ENCODE measurements around the gene WRAP73. TPM values are rescaled to one million over a fixed set of nuclear protein-coding genes. Genes with fewer than 3 reads are reported as not detected.

WRAP73 gene
- total RNA-seq, 1 experiment from 2014 or later = 51.4 TPM

DNA sequence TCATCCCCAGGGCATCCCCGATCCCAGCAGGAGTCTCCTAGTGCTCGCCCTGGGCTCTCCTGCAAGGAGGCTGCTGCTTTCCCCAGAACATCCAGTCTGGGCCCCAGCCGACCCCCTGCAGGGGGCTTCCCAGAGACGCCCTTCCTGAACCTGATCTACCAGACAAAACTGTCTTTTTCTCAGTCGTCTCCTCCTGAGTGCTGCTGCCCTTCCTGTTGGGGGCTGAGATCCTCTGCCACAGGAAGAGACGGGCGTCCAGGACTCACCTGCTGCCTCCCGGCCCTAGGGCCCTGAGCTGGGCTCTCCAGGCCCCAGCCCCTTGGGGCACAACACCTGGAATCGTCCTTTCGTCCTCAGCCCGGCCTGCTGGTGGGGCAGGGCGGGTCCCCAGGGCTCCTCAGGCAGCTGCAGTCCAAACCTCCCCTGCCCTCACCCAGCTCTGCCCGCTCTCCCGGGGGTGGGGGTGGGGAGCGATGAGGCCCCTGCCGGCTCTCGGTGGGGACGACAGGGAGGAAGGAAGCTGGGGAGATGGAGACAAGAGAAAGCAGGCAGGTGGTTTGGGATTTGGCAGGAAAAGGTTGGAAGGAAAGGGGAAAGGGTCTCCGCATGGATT is 39.3 kb upstream of the WRAP73 start:
- RAD21 ChIA-PET (ENCODE audit: low non-redundant PET in 1 of 2, low total read pairs in 2 of 2, uncharacterized antibody in 2 of 2, unreplicated experiment in 2 of 2) = no interaction called here
- Histone ChIP-seq H3K36me3 (ENCODE audit: control insufficient read depth in 1 of 2, insufficient read depth in 2 of 2, low read length in 2 of 2) (no peaks in the 10 kb centered on the region), H3K9me2 (ENCODE audit: insufficient read depth) (no peaks in the 10 kb centered on the region), H3K9ac (ENCODE audit: low read length) (no peak overlapping the region), H3K4me2 (ENCODE audit: low read length) (no peak overlapping the region), H4K20me1 (ENCODE audit: insufficient read depth) (no peaks in the 10 kb centered on the region), H3K79me2 (ENCODE audit: insufficient read depth, low read length) (no peaks in the 10 kb centered on the region), H3K4me3 (replicated peaks in 1 of 2; ENCODE audit: low read depth in 1 of 2, low read length in 2 of 2) (no peak overlapping the region), H3K4me1 (ENCODE audit: control insufficient read depth in 1 of 2, insufficient read depth in 2 of 2, low read length in 2 of 2) (no peaks in the 10 kb centered on the region), H3K27me3 (ENCODE audit: insufficient read depth, low read length) (no peaks in the 10 kb centered on the region), H3K27ac (ENCODE audit: low read depth, low read length) (no peak overlapping the region), H2AFZ (ENCODE audit: low read depth, low read length, poor library complexity, severe bottlenecking) (no peak overlapping the region), H3K9me3 (ENCODE audit: control insufficient read depth in 1 of 2, insufficient read depth in 1 of 2, low read depth in 1 of 2, low read length in 2 of 2) (no peaks in the 10 kb centered on the region)
- POLR2A ChIA-PET = no interaction called here
- DNase-seq (ENCODE audit: low read depth, low spot score) = no peak
- BruUV-seq (replicated peaks) = no TSS peak
- TF ChIP-seq ZFX (IDR thresholded peaks at IDR 0.05) (no peak), ELF1 (IDR thresholded peaks at IDR 0.05; ENCODE audit: borderline replicate concordance, low read depth) (no peak), CBX3 (IDR thresholded peaks at IDR 0.05; ENCODE audit: low read depth) (no peak), SIN3A (IDR thresholded peaks at IDR 0.05; ENCODE audit: low read depth) (no peak), FOSL1 (IDR thresholded peaks at IDR 0.05; ENCODE audit: low read depth) (no peak), ZNF274 (IDR thresholded peaks at IDR 0.05; ENCODE audit: low read depth, low read length) (no peak), YY1 (IDR thresholded peaks at IDR 0.05; ENCODE audit: extremely low read depth, insufficient replicate concordance, low read depth, low read length) (no peak), JUND (IDR thresholded peaks at IDR 0.05) (no peak), MAX (IDR thresholded peaks at IDR 0.05) (no peak), SP1 (IDR thresholded peaks at IDR 0.05; ENCODE audit: low read depth) (no peak), EZH2phosphoT487 (IDR thresholded peaks at IDR 0.05; ENCODE audit: borderline replicate concordance) (no peak), EZH2 (IDR thresholded peaks at IDR 0.05) (no peak)
- TF ChIP-seq, protein P1, sequence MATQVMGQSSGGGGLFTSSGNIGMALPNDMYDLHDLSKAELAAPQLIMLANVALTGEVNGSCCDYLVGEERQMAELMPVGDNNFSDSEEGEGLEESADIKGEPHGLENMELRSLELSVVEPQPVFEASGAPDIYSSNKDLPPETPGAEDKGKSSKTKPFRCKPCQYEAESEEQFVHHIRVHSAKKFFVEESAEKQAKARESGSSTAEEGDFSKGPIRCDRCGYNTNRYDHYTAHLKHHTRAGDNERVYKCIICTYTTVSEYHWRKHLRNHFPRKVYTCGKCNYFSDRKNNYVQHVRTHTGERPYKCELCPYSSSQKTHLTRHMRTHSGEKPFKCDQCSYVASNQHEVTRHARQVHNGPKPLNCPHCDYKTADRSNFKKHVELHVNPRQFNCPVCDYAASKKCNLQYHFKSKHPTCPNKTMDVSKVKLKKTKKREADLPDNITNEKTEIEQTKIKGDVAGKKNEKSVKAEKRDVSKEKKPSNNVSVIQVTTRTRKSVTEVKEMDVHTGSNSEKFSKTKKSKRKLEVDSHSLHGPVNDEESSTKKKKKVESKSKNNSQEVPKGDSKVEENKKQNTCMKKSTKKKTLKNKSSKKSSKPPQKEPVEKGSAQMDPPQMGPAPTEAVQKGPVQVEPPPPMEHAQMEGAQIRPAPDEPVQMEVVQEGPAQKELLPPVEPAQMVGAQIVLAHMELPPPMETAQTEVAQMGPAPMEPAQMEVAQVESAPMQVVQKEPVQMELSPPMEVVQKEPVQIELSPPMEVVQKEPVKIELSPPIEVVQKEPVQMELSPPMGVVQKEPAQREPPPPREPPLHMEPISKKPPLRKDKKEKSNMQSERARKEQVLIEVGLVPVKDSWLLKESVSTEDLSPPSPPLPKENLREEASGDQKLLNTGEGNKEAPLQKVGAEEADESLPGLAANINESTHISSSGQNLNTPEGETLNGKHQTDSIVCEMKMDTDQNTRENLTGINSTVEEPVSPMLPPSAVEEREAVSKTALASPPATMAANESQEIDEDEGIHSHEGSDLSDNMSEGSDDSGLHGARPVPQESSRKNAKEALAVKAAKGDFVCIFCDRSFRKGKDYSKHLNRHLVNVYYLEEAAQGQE (IDR thresholded peaks at IDR 0.05; ENCODE audit: low read depth) = no peak
- CTCF ChIA-PET = no interaction called here
- intact Hi-C loops (cut with micrococcal nuclease) = no loop called here
- no peak for ATAC-seq
